Panc1 (cell line): ENCODE measurements around the gene ABCD4. TPM values are rescaled to one million over a fixed set of nuclear protein-coding genes. Genes with fewer than 3 reads are reported as not detected.

Experiments
- ATAC-seq: fragments of 200-7000 bp; cut with Tn5 transposase; 2 replicates; pipeline ENCODE4 v1.9.1; 2020; ENCODE audit warnings: mild to moderate bottlenecking, moderate library complexity
- BruUV-seq: library from RNA; stranded (reverse); fragments of 400-500 nt; replicated peaks from 2 replicates; lab custom pipeline; 2021; lab: Mats Ljungman, UMichigan
- CTCF ChIA-PET: fragments of 300-600 bp; sonication (Branson Sonifier 250); formaldehyde crosslinking; loops from one replicate; lab custom pipeline; 2022; ENCODE audit warnings: antibody characterized with exemption; lab: Charles Lee
- POLR2A ChIA-PET: fragments of 300-600 bp; sonication (Branson Sonifier 250); formaldehyde crosslinking; loops from one replicate; lab custom pipeline; 2022; ENCODE audit warnings: antibody characterized with exemption; lab: Charles Lee
- DNase-seq: peaks from one replicate; pipeline ENCODE4 v3.0.0-alpha.2; 2010; ENCODE audit warnings: low read depth, low spot score
- H3K27ac ChIP-seq: 2 replicates; pipeline ENCODE4 v1.5.1; 2011; ENCODE audit warnings: mild to moderate bottlenecking, low read length, inconsistent platforms
- H3K27me3 ChIP-seq: fragments of 200-500 bp; sonication (Bioruptor generic); 2 replicates; pipeline ENCODE4 v1.6.0; 2014; ENCODE audit warnings: low read length, inconsistent platforms; ENCODE audit not compliant: control insufficient read depth, insufficient read depth
- H3K36me3 ChIP-seq: fragments of 200-500 bp; sonication (Bioruptor generic); 2 replicates; pipeline ENCODE4 v1.5.1; 2014; ENCODE audit warnings: inconsistent platforms, mild to moderate bottlenecking, low read length, moderate library complexity; ENCODE audit not compliant: control insufficient read depth, insufficient read depth
- H3K4me1 ChIP-seq: 2 replicates; pipeline ENCODE4 v1.5.1; 2011; ENCODE audit warnings: inconsistent platforms, mild to moderate bottlenecking, low read length, moderate library complexity; ENCODE audit not compliant: control insufficient read depth, insufficient read depth
- H3K4me3 ChIP-seq, 2 experiments: 2 replicates each; pipeline ENCODE4 v1.5.1; 2011 to 2012; ENCODE audit warnings: low read depth in 2 of 2, low read length in 2 of 2, mild to moderate bottlenecking in 2 of 2, inconsistent platforms in 1 of 2, moderate library complexity in 1 of 2
- H3K9me3 ChIP-seq: fragments of 200-500 bp; sonication (Bioruptor generic); 2 replicates; pipeline ENCODE4 v1.5.1; 2014; ENCODE audit warnings: low read depth, mild to moderate bottlenecking, inconsistent platforms, low read length, moderate library complexity; ENCODE audit not compliant: control insufficient read depth, insufficient read depth
- CTCF ChIP-seq: fragments of 450-650 bp; IDR thresholded peaks from 2 replicates; pipeline ENCODE4 v1.5.1; 2017; ENCODE audit warnings: mild to moderate bottlenecking
- POLR2AphosphoS5 ChIP-seq: IDR thresholded peaks from 2 replicates; pipeline ENCODE4 v1.6.1; 2012; ENCODE audit warnings: mild to moderate bottlenecking, low read depth, low read length, moderate library complexity
- SIN3A ChIP-seq: IDR thresholded peaks from 2 replicates; pipeline ENCODE4 v1.6.1; 2012; ENCODE audit warnings: low read depth, mild to moderate bottlenecking, low read length, moderate library complexity, borderline replicate concordance; ENCODE audit not compliant: insufficient read depth
- TCF7L2 ChIP-seq: IDR thresholded peaks from 2 replicates; pipeline ENCODE4 v1.6.1; 2011; ENCODE audit warnings: mild to moderate bottlenecking, low read depth, low read length, inconsistent platforms
- in situ Hi-C: cut with HindIII; loops from 2 replicates; pipeline ENCODE4 v1.10.0; 2016; ENCODE audit warnings: low sequenced_read_pairs, low pct_unique_long_range_greater_than_20kb
- intact Hi-C: fragments of 100-400 bp; cut with micrococcal nuclease; formaldehyde crosslinking; loops from one replicate; pipeline ENCODE4 v1.10.0; 2022; ENCODE audit not compliant: unreplicated experiment
- total RNA-seq: library from RNA; stranded (reverse); gene quantifications from one replicate; pipeline ENCODE4 v1.2.1, GENCODE V29; 2021; ENCODE audit not compliant: unreplicated experiment
- TF ChIP-seq, protein P1 (sequence below), 2 experiments: IDR thresholded peaks; 2 replicates each; pipeline ENCODE4 v1.6.1; 2011 to 2012; ENCODE audit warnings: low read depth in 2 of 2, control low read depth in 1 of 2, low read length in 1 of 2, mild to moderate bottlenecking in 1 of 2, moderate library complexity in 1 of 2; ENCODE audit not compliant: insufficient read depth in 1 of 2

ABCD4 gene
- total RNA-seq, 1 experiment from 2014 or later: 24.4 TPM

DNA sequence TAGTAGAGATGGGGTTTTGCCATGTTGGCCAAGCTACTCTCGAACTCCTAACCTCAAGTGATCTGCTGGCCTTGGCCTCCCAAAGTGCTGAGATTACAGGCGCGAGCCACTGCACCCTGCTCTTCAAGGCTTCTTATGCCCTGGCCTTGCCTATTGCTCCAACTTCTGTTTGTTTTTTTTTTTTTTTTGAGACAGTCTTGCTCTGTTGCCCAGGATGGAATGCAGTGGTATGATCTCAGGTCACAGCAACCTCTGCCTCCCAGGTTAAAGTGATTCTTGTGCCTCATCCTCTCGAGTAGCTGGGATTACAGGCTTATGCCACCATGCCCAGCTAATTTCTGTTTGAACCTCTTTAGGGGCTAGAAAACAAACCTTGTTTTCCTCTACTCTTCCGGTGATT is 6.0 kb upstream of the ABCD4 start:
- ChIA-PET POLR2A (no interaction called here), CTCF (no interaction called here)
- Histone ChIP-seq H3K9me3 (no peaks in the 10 kb centered on the region), H3K36me3 (no peaks in the 10 kb centered on the region), H3K4me1 (no peaks in the 10 kb centered on the region), H3K27me3 (no peaks in the 10 kb centered on the region), H3K4me3 (no peak overlapping the region), H3K27ac (no peak overlapping the region)
- ATAC-seq (no peak), DNase-seq (no peak)
- in situ Hi-C loops (no loop called here), intact Hi-C loops (no loop called here)
- TF ChIP-seq, protein P1, sequence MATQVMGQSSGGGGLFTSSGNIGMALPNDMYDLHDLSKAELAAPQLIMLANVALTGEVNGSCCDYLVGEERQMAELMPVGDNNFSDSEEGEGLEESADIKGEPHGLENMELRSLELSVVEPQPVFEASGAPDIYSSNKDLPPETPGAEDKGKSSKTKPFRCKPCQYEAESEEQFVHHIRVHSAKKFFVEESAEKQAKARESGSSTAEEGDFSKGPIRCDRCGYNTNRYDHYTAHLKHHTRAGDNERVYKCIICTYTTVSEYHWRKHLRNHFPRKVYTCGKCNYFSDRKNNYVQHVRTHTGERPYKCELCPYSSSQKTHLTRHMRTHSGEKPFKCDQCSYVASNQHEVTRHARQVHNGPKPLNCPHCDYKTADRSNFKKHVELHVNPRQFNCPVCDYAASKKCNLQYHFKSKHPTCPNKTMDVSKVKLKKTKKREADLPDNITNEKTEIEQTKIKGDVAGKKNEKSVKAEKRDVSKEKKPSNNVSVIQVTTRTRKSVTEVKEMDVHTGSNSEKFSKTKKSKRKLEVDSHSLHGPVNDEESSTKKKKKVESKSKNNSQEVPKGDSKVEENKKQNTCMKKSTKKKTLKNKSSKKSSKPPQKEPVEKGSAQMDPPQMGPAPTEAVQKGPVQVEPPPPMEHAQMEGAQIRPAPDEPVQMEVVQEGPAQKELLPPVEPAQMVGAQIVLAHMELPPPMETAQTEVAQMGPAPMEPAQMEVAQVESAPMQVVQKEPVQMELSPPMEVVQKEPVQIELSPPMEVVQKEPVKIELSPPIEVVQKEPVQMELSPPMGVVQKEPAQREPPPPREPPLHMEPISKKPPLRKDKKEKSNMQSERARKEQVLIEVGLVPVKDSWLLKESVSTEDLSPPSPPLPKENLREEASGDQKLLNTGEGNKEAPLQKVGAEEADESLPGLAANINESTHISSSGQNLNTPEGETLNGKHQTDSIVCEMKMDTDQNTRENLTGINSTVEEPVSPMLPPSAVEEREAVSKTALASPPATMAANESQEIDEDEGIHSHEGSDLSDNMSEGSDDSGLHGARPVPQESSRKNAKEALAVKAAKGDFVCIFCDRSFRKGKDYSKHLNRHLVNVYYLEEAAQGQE (IDR thresholded peaks at IDR 0.05; ENCODE audit: insufficient read depth in 1 of 2, low read depth in 2 of 2, low read length in 1 of 2): no peak
- TF ChIP-seq CTCF: no peak
- TF ChIP-seq SIN3A: no peak
- no peak for TF ChIP-seq TCF7L2
- TF ChIP-seq POLR2AphosphoS5: no peak
- no TSS peak for BruUV-seq

DNA sequence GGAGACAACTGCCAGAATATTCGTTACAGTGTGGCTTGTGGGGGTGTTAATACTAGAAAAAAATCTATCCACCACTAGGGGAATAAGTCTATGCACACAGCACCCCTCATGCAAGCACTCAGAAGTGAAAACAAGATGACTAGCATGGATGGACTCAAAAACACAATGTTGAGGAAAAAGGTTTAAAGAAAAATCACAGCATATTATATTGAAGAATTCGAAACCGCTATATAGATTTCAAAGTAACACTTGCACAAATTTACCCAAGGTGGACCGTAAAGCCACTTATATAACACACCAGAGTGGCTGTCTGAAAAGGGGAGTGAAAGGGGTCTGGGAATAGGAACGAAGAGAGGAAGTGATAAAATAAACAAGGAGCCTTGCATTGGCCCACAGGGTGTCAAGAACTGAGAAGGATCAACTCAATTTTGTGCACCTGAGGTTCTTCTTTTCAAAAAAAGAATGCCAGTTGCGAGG is 544 bp downstream of the ABCD4 start:
- Histone ChIP-seq H3K4me1 (no peaks in the 10 kb centered on the region), H3K27me3 (no peaks in the 10 kb centered on the region), H3K4me3 (peak overlapping the region; percentile 75 to 83), H3K36me3 (peaks cover 2% of the 10 kb centered on the region; the same call in 1 of the 2 replicates), H3K27ac (peak overlapping the region; percentile 84), H3K9me3 (no peaks in the 10 kb centered on the region)
- DNase-seq: no peak
- intact Hi-C loops (no loop called here), in situ Hi-C loops (no loop called here)
- ChIA-PET CTCF (interaction anchor here (0.6 to 0.7 kb wide), 3 partner anchors 9 to 485 kb away, joined by 3 to 9 read pairs (median 5); no protein-coding TSS in a partner anchor), POLR2A (interaction anchor here (0.9 kb wide), 1 partner anchor 11 kb away, joined by 8 read pairs; no protein-coding TSS in a partner anchor)
- peak; percentile 75 for ATAC-seq
- no TSS peak for BruUV-seq
- no peak for TF ChIP-seq TCF7L2
- TF ChIP-seq POLR2AphosphoS5: peak; percentile 6; the same call in 1 of the 2 replicates

DNA sequence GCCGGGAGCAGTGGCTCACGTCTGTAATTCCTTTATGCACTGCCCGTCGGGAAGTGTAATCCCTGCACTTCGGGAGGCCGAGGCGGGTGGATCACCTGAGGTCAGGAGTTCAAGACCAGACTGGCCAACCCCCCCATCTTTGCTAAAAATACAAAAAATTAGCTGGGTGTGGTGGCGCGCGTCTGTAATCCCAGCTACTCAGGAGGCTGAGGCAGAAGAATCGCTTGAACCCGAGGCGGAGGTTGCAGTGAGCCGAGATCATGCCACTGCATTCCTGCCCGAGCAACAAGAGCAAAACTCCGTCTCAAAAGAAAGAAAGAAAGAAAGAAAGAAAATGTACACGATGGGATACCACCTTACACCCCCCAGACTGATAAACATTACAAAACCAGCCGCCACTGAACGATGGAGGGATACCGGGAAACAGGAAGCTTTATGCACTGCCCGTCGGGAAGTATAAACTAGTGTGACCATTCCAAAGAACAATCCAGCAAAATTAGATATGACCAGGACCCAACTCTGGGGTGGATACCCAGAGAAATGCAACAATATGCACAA is 1.1 kb downstream of the ABCD4 start:
- Histone ChIP-seq H3K9me3 (no peaks in the 10 kb centered on the region), H3K36me3 (peaks cover 3% of the 10 kb centered on the region; the same call in 1 of the 2 replicates), H3K27ac (peak overlapping the region; percentile 84), H3K27me3 (no peaks in the 10 kb centered on the region), H3K4me3 (peak overlapping the region; percentile 75 to 83), H3K4me1 (no peaks in the 10 kb centered on the region)
- TSS peak; percentile 85 for BruUV-seq
- POLR2A ChIA-PET: no interaction called here
- no peak for ATAC-seq
- CTCF ChIA-PET: interaction anchor here (0.7 kb wide), 1 partner anchor 8 kb away, joined by 3 read pairs; no protein-coding TSS in a partner anchor
- DNase-seq: no peak
- in situ Hi-C loops (no loop called here), intact Hi-C loops (no loop called here)
- TF ChIP-seq, protein P1 (IDR thresholded peaks at IDR 0.05; ENCODE audit: insufficient read depth in 1 of 2, low read depth in 2 of 2, low read length in 1 of 2): no peak
- TF ChIP-seq POLR2AphosphoS5: no peak
- TF ChIP-seq CTCF: peak; percentile 13; the same call in 1 of the 2 replicates
- no peak for TF ChIP-seq SIN3A
- no peak for TF ChIP-seq TCF7L2
